GM19240 (cell line): Measurements from ENCODE around the gene GNAS.
"Not testable (repeated sequence)": the region's sequence is repeated elsewhere in the genome, so short reads cannot be mapped to it uniquely, and the experiment has no call there.

Experiments used
- DNase-seq: peaks from one replicate; pipeline ENCODE4 v3.0.0; 2011; ENCODE audit warnings: low spot score; ENCODE audit not compliant: insufficient read length

The GNAS gene

DNA sequence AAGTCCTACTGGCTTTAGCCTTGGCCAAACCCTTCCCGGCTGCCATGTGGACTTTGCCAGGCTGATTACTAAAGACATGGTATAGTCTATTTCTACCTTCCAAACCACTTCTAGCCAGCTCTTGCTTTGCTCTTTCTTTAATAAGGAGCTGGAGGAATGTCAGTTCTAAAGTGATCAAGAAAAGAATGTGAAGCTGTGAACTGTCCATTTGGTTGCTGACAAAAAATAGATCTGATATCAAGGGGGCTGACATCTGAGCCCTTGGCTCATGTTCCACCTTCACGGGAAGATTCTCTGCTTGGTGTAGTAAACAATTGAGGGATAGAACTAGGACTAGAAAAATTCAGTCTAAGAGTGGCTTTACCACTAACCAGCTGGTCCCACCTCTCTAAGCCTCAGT lies 24.4 kb upstream of the GNAS start:
- no peak for DNase-seq

DNA sequence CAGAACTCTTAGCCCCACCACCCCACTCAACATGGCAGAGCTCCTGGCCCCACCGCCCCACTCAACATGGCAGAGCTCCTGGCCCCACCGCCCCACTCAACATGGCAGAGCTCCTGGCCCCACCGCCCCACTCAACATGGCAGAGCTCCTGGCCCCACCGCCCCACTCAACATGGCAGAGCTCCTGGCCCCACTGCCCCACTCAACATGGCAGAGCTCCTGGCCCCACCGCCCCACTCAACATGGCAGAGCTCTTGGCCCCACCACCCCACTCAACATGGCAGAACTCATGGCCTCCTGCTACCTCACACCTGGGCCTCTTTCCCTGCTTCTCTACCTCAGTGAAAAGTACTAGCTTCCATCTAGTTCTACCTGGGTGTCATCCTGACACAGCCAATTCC lies 23.7 kb upstream of the GNAS start:
- not testable (repeated sequence) for DNase-seq

DNA sequence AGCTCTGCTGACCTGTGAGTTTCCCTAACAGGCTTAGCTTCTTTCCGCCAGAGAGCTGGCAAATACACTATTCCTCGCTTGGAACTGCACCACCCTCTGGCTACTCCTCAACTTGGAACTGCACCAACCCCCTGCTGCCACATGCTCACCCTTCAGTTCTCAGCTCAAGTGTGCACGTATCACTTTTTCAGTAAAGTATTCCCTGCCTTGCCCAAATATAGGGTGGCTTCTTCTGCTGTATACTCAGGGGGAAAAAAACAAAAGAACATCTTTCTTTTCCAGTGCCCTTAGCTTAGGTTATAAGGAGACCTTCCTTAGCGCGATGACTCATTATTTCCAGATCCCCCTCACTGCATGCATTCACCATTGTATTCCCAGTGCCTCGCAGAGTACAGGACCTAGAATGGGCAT lies 23.0 kb upstream of the GNAS start:
- DNase-seq, result no peak

- no peak for DNase-seq
These were observed 20.1 kb upstream of the GNAS start for GRCh38 chr20:58832457-58832856.

GRCh38 chr20:58833921-58834320 lies 18.6 kb upstream of the GNAS start:
- DNase-seq, result no peak

DNA sequence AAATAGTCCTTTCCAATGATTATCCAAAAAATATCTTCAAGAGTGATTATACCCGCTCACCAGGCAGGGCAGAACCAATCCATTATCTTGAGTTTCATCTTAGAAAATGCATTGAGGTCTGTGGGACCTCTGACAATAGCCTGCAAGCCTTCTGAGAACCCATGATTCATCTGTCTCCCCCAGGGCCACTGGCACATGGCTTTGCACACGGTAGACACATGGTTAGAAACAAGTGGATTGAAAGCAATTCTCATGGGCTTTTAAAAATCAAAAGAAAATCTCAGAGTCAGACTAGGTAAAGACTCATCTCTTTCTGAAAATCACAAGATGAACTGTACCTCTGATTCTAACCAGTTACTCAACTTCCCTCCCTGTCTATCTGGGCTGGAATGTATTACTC lies 17.3 kb upstream of the GNAS start:
- no peak for DNase-seq

DNA sequence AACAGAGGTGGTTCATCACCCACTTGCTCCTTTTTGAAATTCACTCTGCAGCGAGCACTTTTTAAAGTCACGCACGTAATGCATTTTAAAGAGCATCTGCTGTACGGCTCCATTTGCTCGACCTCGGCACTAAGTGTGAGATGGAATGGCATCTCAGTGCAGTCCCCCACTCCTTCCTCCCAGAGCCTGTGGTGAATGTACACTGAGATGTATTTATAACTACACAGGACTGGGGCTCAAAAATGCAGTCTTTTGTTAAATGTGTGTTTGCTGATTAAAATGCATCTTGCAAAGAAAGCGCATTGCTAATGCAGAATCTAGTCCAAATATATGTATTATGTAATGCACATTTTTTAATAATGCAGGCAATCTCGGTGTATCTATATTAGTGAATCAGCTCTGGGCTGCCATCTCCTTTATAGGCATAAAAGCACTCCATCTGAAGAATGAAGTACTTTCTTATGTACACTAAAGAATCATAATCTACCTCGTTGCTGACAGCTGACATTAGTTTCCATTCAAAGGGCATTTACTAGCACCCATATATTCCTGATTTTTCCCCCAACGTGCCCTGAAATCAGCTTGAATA lies 15.8 kb upstream of the GNAS start:
- DNase-seq, result no peak

GRCh38 chr20:58837717-58838116 lies 14.8 kb upstream of the GNAS start:
- DNase-seq, result no peak

GRCh38 chr20:58838174-58838573 lies 14.3 kb upstream of the GNAS start:
- no peak for DNase-seq

DNA sequence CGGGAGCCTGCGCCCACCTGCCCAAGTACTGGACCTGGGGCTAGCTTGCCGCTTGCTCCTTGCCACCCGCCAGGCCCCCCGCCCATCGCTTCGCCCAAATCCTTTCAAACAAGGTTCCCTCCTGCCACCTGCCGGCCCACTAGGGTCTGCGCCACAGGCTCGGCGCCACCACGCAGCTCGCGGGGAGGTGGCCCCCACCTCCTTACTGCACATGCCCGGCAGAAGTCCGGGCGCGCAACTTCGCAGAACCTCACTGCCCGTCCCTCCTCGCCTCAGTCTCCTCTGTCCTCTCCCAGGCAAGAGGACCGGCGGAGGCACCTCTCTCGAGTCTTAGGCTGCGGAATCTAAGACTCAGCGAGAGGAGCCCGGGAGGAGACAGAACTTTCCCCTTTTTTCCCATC lies 13.0 kb upstream of the GNAS start:
- DNase-seq, result no peak

GRCh38 chr20:58839991-58840747 lies 12.3 kb upstream of the GNAS start:
- DNase-seq, result no peak

DNA sequence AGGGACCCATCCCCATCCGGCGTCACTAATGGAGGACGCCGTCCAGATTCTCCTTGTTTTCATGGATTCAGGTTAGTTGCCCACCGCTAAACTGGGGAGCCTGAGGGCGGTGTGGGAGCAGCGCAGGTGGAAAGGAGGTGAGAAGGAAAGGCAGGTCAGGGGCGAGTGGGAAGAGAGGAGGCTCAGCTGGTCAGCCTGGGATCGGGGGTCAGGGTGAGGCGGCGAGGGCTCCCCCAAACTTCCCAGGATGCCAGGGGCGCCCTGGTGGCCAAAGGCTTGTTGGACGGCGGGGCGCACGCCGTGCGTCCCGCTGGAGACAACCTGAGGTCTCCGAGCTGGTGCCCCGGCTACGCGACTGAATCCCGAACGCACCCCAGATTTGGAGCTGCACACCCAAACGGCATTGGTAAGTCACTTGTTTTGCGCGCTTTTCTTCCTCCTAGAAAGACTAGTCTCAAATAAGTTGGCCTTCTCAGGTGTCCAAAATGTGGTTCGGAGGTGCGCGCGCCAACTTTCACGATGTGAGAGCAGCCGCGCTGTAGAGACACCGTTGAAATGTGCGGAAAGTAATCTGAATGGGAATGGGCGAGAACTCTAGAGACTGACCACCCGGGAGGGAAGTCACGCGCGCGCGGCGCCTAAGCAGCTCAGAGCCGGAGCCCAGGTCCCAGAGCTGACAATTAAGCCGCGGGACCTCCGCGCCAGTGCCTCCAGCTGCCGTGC lies 11.5 kb upstream of the GNAS start:
- no peak for DNase-seq

DNA sequence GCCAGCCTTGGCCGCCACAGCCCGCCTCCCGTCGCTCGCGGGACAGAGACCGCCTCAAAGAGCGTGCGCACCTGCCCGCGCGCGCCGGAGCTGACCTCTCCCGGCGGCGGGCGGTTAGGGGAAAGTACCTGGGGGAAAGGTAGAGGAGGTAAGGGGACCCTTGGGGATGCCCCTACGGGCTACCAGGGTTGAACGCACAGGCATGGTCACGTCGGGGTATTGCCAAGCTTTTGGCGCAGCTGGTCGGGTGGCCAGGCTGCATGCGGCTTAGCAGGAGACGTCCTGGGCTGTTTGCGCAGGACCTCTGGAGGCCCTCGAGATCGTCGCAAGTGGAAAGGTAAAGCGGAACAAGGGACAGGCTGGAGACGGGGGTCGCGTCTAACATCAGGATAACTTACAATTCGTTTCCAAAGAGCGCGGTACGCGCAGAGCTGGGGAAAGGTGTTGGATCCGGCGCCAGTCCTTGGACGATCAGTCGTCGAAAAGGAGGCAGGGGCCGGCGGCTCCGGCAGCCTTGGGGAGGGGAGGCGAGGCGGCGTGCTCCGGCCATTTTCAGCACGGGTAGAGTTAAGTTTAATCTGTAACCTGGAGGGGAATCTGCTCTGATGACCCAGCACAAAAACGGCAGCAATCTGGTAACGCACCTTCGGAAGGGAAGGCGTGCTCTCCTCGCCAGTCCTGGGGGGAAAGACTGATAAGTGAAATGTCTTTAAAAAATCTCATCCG lies 10.8 kb upstream of the GNAS start:
- DNase-seq, result no peak

DNA sequence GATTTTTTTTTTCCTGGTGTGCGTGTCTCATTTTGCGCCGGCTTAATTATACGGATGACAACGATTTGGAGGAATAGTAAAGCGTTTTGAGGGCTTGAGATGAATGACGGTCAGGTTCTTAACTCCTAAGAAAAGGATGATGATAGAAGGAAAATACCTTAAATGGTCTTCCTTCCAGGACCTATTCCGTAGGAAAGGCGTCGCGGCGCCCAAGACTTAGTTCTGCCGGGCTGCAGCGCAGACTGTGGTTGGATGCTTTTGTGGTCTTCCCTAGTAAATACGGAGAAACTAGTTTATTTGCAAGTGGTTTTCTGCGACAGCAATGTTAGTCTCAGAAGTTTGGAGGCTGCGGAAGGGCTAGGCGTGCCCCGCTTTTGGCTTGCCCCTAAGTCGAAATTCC lies 10.2 kb upstream of the GNAS start:
- no peak for DNase-seq

DNA sequence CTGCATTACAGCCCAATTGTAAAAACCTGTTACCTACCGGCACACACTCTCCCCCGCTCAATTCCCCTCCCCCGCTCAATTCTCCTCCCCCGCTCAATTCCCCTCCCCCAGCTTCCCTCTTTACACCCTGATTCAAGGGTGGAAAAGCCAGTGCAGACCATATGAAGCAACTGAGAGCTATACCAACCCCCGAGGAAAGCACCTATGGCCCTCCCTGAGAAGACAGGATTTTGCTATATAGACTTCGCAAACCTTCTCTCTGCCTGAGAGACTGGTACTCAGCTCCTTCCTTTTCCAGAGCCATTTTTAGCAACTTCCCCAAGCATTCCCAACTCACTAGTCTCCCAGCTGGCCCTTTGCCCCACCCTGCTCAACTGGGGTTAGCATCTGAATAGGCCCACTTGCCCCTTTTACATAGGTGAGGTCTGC lies 9.4 kb upstream of the GNAS start:
- no peak for DNase-seq

DNA sequence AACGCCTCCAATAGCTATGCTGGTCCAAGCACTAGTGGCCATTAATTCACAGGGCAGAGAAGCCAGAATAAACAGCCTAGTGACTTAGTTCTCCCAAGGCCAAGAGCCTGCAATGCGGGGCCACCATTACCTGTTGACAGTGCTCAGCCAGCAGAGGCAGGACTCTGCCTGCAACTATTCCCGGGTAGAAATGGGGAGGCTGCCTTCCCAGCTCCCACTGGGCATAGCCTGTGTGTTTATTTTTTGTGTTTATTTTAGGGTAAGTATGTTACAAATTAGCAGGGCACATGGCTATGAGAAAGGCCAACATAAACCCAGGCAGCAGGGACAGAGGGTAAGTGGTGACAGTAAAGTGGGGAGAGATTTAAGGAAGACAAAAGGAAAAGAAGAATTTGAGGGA lies 6.8 kb upstream of the GNAS start:
- no peak for DNase-seq

DNA sequence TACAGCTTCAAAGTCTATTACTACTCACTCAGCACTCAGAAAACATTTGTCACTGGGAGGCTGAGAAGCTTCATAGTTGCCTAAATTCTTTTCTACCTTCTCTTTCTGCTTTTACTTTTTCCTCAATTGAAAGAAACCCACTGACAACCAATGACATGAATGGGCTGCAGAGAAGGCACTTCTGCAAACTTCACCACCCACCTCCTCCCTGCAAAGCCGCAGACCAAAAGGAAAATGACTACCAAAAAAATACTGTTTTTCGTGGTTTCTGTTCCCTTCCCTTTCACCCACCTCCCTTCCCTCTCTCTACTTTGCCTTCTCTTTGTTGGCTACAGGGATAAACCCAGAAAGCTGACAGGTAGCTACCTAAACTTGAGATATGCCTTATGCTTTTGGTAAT lies 5.1 kb upstream of the GNAS start:
- DNase-seq, result no peak

GRCh38 chr20:58850693-58851174 lies 1.8 kb upstream of the GNAS start, which contains the start of gene GNAS-AS1:
Gene GNAS-AS1, minus strand, starts transcription at chr20:58850902.
- peak; percentile 90 for DNase-seq

GRCh38 chr20:58851221-58851968 lies 1.1 kb upstream of the GNAS start:
- no peak for DNase-seq

- DNase-seq, result no peak
These were observed 502 bp upstream of the GNAS start for GRCh38 chr20:58851969-58852458.

- no peak for DNase-seq
These were observed 950 bp downstream of the GNAS start for GRCh38 chr20:58853466-58853865.
